Mesothelial cell of epicardium (in vitro differentiated cells): Measurements from ENCODE around the gene SDF2L1. TPM values are rescaled to one million over a fixed set of nuclear protein-coding genes. Genes with fewer than 3 reads are reported as not detected.
A peak's percentile ranks its signal among the peaks of the same experiment; 100 is the strongest.

Experiments used
- DNase-seq, 2 experiments: peaks; one replicate each; pipeline ENCODE4 v3.0.0; 2021; ENCODE audit warnings: low spot score in 2 of 2; ENCODE audit not compliant: unreplicated experiment in 2 of 2
- H3K27ac Mint-ChIP-seq: 2 replicates; pipeline ENCODE4 v1.8.0; 2021; ENCODE audit warnings: mixed read lengths
- H3K27me3 Mint-ChIP-seq: 2 replicates; pipeline ENCODE4 v1.8.0; 2021; ENCODE audit warnings: low read depth, mixed read lengths
- H3K36me3 Mint-ChIP-seq: 2 replicates; pipeline ENCODE4 v1.8.0; 2021; ENCODE audit warnings: mixed read lengths
- H3K4me1 Mint-ChIP-seq: 2 replicates; pipeline ENCODE4 v1.8.0; 2021; ENCODE audit warnings: mixed read lengths
- H3K4me3 Mint-ChIP-seq: 2 replicates; pipeline ENCODE4 v1.8.0; 2021; ENCODE audit warnings: mild to moderate bottlenecking, moderate library complexity, mixed read lengths
- H3K9me3 Mint-ChIP-seq: 2 replicates; pipeline ENCODE4 v1.8.0; 2021; ENCODE audit warnings: mixed read lengths
- total RNA-seq: library from RNA; stranded (reverse); gene quantifications from 3 replicates; pipeline ENCODE4 v1.2.1, GENCODE V29; 2021
- TF ChIP-seq, protein P1 (sequence below): fragments of 200-600 bp; sonication (generic); IDR thresholded peaks from one replicate; pipeline ENCODE4 v1.5.0; 2021; ENCODE audit warnings: antibody characterized with exemption; ENCODE audit not compliant: unreplicated experiment

The SDF2L1 gene
- total RNA-seq, 1 donor from 2014 or later: 22.1 TPM

GRCh38 chr22:21652547-21653545, 10.7 kb downstream of the SDF2L1 start:
- Mint-ChIP-seq H3K4me1 (peaks cover 20% of the 10 kb centered on the region), H3K4me3 (peak overlapping the region; percentile 93), H3K27ac (no peak overlapping the region), H3K27me3 (peaks cover 4% of the 10 kb centered on the region), H3K9me3 (no peaks in the 10 kb centered on the region), H3K36me3 (peaks cover 2% of the 10 kb centered on the region)
- TF ChIP-seq, protein P1, sequence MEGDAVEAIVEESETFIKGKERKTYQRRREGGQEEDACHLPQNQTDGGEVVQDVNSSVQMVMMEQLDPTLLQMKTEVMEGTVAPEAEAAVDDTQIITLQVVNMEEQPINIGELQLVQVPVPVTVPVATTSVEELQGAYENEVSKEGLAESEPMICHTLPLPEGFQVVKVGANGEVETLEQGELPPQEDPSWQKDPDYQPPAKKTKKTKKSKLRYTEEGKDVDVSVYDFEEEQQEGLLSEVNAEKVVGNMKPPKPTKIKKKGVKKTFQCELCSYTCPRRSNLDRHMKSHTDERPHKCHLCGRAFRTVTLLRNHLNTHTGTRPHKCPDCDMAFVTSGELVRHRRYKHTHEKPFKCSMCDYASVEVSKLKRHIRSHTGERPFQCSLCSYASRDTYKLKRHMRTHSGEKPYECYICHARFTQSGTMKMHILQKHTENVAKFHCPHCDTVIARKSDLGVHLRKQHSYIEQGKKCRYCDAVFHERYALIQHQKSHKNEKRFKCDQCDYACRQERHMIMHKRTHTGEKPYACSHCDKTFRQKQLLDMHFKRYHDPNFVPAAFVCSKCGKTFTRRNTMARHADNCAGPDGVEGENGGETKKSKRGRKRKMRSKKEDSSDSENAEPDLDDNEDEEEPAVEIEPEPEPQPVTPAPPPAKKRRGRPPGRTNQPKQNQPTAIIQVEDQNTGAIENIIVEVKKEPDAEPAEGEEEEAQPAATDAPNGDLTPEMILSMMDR: no peak
- no peak for DNase-seq

GRCh38 chr22:21657020-21657359, 14.9 kb downstream of the SDF2L1 start:
- Mint-ChIP-seq H3K4me1 (peaks cover 8% of the 10 kb centered on the region), H3K27me3 (peaks cover 16% of the 10 kb centered on the region), H3K27ac (peak overlapping the region; percentile 44), H3K36me3 (no peaks in the 10 kb centered on the region), H3K4me3 (peak overlapping the region; percentile 52), H3K9me3 (no peaks in the 10 kb centered on the region)
- no peak for DNase-seq
- TF ChIP-seq, protein P1: no peak

DNA sequence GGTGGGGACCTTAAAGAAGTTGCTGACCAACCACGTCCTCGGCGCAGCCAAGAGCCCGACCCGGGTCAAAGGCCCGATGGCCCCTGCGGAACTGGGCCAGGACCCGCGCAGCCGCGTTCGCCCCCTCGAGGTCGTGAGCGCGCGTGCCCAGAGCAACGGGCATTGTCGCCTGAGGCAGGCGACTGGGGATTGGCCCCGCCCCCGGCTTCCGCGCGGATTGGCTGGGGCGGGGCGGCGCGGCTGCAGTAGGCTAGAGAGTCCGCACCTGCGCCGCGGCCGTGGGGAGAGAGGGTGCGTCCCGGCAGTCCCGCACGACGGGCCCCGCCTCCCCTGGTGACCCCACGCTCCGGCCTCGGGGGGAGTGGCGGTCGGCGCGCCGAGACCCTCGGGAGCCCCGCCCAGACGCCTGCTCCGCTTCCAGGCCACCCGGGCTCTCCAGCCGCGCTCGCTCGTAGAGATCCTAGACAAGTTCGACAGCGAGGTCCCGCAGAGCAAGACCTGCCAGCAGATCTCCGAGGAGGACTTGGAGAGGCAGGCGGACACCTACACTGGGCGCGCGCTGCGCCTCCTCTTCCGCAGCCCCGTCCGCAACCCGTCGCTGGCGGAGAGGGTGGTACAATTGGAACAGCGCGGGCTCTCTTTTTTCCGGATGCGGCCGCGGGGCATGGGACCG, 15.4 kb downstream of the SDF2L1 start:
- peak overlapping the region; percentile 73 for H3K4me3 Mint-ChIP-seq
- no peaks in the 10 kb centered on the region for H3K9me3 Mint-ChIP-seq
- H3K27me3 Mint-ChIP-seq: peaks cover 16% of the 10 kb centered on the region
- peaks cover 8% of the 10 kb centered on the region for H3K4me1 Mint-ChIP-seq
- no peaks in the 10 kb centered on the region for H3K36me3 Mint-ChIP-seq
- TF ChIP-seq, protein P1: no peak
- peak in 1 of 2 experiments; percentile 59 for DNase-seq
- H3K27ac Mint-ChIP-seq: no peak overlapping the region

GRCh38 chr22:21659864-21660525, 17.9 kb downstream of the SDF2L1 start:
- TF ChIP-seq, protein P1: no peak
- Mint-ChIP-seq H3K4me3 (no peak overlapping the region), H3K36me3 (no peaks in the 10 kb centered on the region), H3K4me1 (peaks cover 8% of the 10 kb centered on the region), H3K27me3 (peaks cover 16% of the 10 kb centered on the region), H3K27ac (no peak overlapping the region), H3K9me3 (no peaks in the 10 kb centered on the region)
- no peak for DNase-seq

DNA sequence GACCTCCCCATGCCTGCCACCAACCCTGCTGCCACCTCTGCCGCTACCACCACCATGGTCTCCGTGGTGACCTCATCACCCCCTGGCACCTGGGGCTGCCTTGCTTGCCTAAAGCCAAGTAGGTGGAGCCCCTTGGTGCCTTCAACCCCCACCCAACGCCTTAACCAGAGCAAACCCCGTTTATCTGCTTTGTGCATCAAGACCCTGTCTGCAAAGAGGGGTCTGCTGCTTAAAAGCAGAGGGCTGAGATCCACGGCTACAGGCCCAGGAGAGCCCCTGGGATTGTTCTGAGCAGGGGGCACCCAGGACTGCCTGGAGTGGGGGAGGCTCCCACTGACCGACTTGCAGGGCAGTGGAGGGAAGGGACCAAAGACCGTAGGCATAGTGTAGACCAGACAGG, 18.8 kb downstream of the SDF2L1 start:
- Mint-ChIP-seq H3K27me3 (peaks cover 16% of the 10 kb centered on the region), H3K4me1 (peaks cover 8% of the 10 kb centered on the region), H3K27ac (no peak overlapping the region), H3K9me3 (no peaks in the 10 kb centered on the region), H3K4me3 (no peak overlapping the region), H3K36me3 (no peaks in the 10 kb centered on the region)
- TF ChIP-seq, protein P1: no peak
- no peak for DNase-seq
